Measurements from ENCODE around the gene BTG1. TPM values are rescaled to one million over a fixed set of nuclear protein-coding genes. Genes with fewer than 3 reads are reported as not detected.

Gene BTG1
- total RNA-seq, 2 experiments from 2014 or later: 102 to 133 TPM

DNA sequence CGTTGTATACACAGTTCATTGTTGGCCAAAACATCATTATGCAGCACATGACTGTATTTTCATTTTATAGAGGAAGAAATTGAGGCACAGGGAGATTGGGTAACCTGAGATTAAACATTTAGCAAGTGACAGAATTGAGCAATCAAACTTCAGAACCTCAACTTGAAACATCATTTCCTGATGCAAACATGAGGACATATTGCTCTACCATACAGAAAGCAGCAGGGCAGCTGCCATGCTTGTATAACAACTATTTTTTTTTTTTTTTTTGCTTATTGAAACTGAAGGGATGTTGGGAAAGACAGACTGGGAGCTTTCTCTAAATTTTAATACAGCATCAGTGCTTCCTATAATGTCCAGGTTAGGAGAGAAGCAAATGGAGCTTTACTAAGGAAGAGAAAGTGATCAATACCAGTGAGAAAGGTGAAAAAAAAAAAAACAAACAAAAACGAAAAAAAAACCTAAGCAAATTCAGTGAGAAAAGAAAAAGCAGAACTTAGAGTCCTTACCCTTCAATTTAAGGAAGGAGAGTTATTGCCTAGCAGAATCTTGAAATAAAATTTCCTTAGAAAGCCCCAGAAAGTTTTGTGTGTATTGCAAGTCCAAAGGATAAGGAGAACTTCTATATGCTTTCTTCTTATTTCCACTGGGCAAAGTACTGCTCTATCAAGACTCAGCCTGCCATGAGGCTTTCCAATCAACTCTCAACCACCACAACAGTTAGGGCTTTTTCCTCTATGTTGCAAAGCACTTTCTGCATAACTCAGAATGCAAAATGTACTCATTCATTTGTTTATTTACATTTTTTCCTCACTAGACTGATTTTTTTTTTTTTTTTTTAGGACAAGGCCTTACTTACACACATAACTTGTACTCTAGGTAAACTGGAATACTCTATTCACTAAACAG is 21.6 kb downstream of the BTG1 start:
- H3K27ac Mint-ChIP-seq: peak overlapping the region; percentile 71
- peaks cover 48% of the 10 kb centered on the region for H3K4me1 Mint-ChIP-seq
- H3K9me3 Mint-ChIP-seq: peaks cover 15% of the 10 kb centered on the region
- peaks cover 48% of the 10 kb centered on the region for H3K36me3 Mint-ChIP-seq (ENCODE audit: low read depth)
- DNase-seq: no peak
- ChIA-PET CTCF (interaction anchor here (1.2 to 1.6 kb wide), 3 partner anchors 13 to 22 kb away, joined by 4 read pairs; partner anchors contain the start of gene BTG1), POLR2A (interaction anchor here (0.6 kb wide), 1 partner anchor 11 kb away, joined by 4 read pairs; no protein-coding TSS in a partner anchor)
- H3K27me3 Mint-ChIP-seq: no peaks in the 10 kb centered on the region
- H3K4me3 Mint-ChIP-seq: peak overlapping the region; percentile 26

DNA sequence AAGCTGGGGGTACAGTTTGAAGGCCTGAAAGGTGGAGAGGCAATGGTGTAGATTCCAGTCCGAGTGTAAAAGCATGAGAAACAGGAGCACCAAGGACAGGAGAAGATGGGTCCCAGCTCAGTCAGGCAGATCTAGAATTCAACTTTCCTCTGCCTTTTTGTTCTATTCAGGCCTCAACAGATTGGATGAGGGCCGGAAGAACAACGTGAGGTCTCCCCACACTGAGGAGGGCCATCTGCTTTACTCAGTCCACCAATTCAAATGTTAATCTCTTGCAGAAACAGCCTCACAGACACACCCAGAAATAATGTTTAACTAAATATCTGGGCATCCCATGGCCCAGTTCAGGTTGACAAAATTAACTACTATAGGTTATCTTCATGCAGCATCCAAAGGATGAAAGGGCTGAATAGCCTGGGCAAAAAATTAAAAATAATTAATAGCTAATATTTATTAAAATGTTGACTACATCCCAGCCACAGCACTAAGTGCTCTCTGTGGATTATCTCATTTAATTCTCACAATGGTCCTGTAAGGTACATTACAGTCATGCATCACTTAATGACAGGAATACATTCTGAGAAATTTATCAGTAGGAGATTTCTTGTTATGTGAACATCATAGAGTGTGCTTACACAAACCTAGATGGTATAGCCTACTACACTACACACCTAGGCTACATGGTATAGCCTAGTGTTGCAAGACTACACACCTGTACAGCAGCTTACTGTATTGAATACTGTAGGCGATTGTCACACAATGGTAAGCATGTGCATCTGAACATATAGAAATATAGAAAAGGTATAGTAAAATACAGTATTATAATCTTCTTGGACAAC is 22.5 kb downstream of the BTG1 start:
- no peak for DNase-seq
- POLR2A ChIA-PET: no interaction called here

DNA sequence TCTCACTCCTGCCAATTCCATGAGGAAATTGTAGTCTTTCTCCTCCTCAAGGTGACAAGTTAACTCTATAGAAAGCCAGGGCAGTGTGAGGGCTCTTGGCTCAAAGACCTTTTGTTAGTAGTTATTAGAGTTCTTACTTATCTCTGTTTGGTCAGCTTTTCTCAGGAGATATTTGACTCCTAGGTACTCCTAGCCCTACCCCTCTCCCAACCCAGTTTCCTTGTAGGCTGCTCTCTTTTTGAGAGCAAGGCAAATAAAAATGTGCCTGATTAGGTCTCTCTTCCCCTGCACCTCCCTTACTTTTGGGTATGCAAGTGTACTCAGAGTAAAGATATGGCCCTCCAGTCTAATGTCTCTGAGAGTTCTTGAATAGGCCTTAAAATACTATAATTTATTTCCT is 23.8 kb downstream of the BTG1 start:
- POLR2A ChIA-PET: no interaction called here
- Mint-ChIP-seq H3K4me1 (peaks cover 41% of the 10 kb centered on the region), H3K9me3 (peaks cover 18% of the 10 kb centered on the region), H3K36me3 (ENCODE audit: low read depth) (peaks cover 45% of the 10 kb centered on the region), H3K27ac (no peak overlapping the region), H3K27me3 (no peaks in the 10 kb centered on the region), H3K4me3 (no peak overlapping the region)
- CTCF ChIA-PET: interaction anchor here (0.7 kb wide), 1 partner anchor 371 kb away, joined by 3 read pairs; no protein-coding TSS in a partner anchor
- DNase-seq: no peak

More for the DNA sequence above, 22.5 kb downstream of the BTG1 start:
- CTCF ChIA-PET: interaction anchor here (1.2 to 1.6 kb wide), 3 partner anchors 14 to 23 kb away, joined by 4 read pairs; partner anchors contain the start of gene BTG1
- Mint-ChIP-seq H3K36me3 (ENCODE audit: low read depth) (peaks cover 49% of the 10 kb centered on the region), H3K27me3 (no peaks in the 10 kb centered on the region), H3K27ac (no peak overlapping the region), H3K9me3 (peaks cover 20% of the 10 kb centered on the region), H3K4me1 (peaks cover 47% of the 10 kb centered on the region), H3K4me3 (no peak overlapping the region)

DNA sequence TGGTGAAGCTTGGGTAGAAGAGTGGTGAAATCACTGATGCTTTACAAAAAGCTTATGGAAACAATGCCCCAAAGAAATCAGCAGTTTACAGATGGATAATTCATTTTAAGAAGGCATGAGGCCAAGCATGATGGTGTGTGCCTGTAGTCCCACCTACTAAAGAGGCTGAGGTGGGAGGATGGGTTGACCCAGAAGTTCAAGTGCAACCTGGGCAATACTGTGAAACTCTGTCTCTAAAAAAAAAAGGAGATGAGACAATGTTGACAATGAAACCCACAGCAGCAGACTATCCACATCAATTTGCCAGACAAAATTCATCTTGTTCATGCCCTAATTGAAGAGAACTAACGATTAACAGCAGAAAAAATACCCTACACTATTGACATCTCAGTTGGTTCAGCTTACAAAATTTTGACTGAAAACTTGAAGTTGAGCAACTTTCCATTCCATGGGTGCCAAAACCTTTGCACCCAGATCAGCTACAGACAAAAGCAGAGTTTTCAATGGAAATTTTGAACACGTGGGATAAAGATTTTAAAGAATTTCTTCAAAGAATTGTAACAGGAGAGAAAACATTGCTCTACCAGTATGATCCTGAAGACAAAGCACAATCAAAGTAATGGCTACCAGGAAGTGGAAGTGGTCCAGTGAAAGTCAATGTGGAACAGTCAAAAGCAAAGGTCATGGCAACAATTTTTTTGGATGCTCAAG is 26.7 kb downstream of the BTG1 start:
- peaks cover 36% of the 10 kb centered on the region for H3K4me1 Mint-ChIP-seq
- no peak for DNase-seq
- no peak overlapping the region for H3K27ac Mint-ChIP-seq
- ChIA-PET CTCF (no interaction called here), POLR2A (no interaction called here)
- peaks cover 15% of the 10 kb centered on the region for H3K9me3 Mint-ChIP-seq
- no peak overlapping the region for H3K4me3 Mint-ChIP-seq
- no peaks in the 10 kb centered on the region for H3K27me3 Mint-ChIP-seq
- peaks cover 30% of the 10 kb centered on the region for H3K36me3 Mint-ChIP-seq (ENCODE audit: low read depth)

DNA sequence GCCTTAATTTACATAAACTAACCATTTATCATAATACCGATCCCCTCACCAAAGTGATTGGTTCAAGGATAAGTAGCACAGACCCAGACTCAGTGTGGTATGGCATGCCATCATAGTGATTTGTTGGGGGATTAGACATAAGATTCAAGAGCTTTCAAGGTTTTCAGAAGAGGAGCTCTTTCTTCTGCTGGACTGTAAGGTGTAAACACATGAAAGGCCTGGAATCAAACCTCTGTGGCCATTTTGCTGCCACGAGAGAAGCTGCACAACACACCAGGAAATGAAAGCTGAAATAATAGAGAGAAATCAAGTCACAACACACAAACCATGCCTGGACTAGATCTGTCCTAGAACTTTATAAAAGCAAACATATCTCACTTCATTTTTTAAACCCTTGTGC is 30.8 kb downstream of the BTG1 start:
- Mint-ChIP-seq H3K27ac (no peak overlapping the region), H3K36me3 (ENCODE audit: low read depth) (peaks cover 17% of the 10 kb centered on the region), H3K27me3 (no peaks in the 10 kb centered on the region), H3K9me3 (peaks cover 9% of the 10 kb centered on the region), H3K4me1 (peaks cover 47% of the 10 kb centered on the region), H3K4me3 (no peak overlapping the region)
- no peak for DNase-seq
- ChIA-PET CTCF (interaction anchor here (0.6 to 1.8 kb wide), 3 partner anchors 17 to 288 kb away, joined by 3 to 5 read pairs (median 4); no protein-coding TSS in a partner anchor), POLR2A (interaction anchor here (0.6 to 1.2 kb wide), 2 partner anchors 17 to 31 kb away, joined by 3 to 4 read pairs; partner anchors contain the start of gene BTG1)

DNA sequence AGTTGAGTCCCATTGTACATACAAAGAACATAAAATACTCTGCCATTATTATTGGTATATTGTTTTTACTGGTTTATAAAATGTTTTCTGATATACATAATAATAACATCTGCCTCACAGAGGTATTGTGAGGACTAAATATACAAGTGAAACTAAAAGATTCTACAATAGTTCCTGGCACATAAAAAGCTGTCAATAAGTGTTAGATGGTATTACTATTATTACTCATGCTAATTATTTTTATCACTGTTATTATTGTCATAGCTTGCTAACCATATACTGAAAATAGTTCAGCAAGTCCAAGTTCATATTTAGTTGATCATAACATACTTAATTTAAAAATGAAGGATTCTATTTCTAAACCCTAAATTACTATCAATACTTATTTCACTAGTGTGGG is 34.4 kb downstream of the BTG1 start:
- no peak for DNase-seq
- CTCF ChIA-PET: interaction anchor here (0.6 to 1.0 kb wide), 2 partner anchors 37 to 131 kb away, joined by 3 to 4 read pairs; no protein-coding TSS in a partner anchor
- H3K36me3 Mint-ChIP-seq (ENCODE audit: low read depth): peaks cover 5% of the 10 kb centered on the region
- H3K4me1 Mint-ChIP-seq: peaks cover 63% of the 10 kb centered on the region
- H3K4me3 Mint-ChIP-seq: peak overlapping the region; percentile 37
- H3K27me3 Mint-ChIP-seq: no peaks in the 10 kb centered on the region
- POLR2A ChIA-PET: interaction anchor here (1.0 kb wide), 1 partner anchor 34 kb away, joined by 4 read pairs; the partner anchor contains the start of gene BTG1
- H3K27ac Mint-ChIP-seq: no peak overlapping the region
- no peaks in the 10 kb centered on the region for H3K9me3 Mint-ChIP-seq

DNA sequence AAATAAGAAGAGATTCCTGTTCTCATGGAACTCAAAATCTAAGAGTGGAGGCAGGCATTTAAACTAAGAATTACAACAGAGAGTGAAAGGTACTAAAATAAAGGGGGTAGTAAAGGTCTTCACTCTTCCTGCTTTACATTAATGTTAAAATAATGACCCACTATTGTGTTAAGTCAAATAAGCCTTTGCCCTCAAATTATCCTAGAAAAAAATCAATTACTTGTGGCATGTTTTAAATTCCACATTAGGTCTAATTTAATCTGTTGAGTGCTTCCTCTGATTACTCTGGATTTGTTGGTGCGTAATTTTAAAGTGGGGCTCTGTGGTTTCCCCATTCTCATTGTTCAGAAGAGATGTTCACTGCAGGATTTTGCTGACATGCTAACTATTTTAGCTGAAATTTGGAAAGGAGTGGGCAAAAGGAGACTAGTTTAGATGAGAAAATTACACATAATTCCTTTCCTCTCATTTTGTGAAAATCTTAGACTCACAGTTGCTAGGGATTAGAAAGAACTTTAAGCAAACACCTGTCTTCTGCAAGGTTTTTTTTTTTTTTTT is 35.5 kb downstream of the BTG1 start:
- ChIA-PET POLR2A (no interaction called here), CTCF (no interaction called here)
- DNase-seq: no peak
- peaks cover 67% of the 10 kb centered on the region for H3K4me1 Mint-ChIP-seq
- H3K9me3 Mint-ChIP-seq: no peaks in the 10 kb centered on the region
- peak overlapping the region; percentile 37 for H3K4me3 Mint-ChIP-seq
- H3K27ac Mint-ChIP-seq: no peak overlapping the region
- H3K36me3 Mint-ChIP-seq (ENCODE audit: low read depth): peaks cover 5% of the 10 kb centered on the region
- H3K27me3 Mint-ChIP-seq: no peaks in the 10 kb centered on the region

DNA sequence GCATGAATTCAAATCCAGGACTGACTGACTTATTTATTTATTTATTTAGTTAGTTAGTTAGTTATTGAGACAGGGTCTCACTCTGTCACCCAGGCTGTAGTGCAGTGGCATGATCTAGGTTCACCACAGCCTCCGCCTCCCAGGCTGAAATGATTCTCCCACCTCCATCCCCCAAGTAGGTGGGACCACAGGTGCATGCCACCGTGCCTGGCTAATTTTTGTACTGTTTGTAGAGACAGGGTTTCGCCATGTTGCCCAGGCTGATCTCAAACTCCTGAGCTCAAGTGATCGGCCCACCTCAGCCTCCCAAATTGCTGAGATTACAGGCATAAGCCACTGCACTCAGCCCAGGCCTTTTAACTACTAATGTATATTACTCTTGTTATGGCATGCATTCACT is 36.0 kb downstream of the BTG1 start:
- ChIA-PET POLR2A (no interaction called here), CTCF (no interaction called here)
- Mint-ChIP-seq H3K36me3 (ENCODE audit: low read depth) (peaks cover 5% of the 10 kb centered on the region), H3K4me1 (peaks cover 65% of the 10 kb centered on the region), H3K4me3 (no peak overlapping the region), H3K9me3 (no peaks in the 10 kb centered on the region), H3K27ac (no peak overlapping the region), H3K27me3 (no peaks in the 10 kb centered on the region)
- DNase-seq: no peak

DNA sequence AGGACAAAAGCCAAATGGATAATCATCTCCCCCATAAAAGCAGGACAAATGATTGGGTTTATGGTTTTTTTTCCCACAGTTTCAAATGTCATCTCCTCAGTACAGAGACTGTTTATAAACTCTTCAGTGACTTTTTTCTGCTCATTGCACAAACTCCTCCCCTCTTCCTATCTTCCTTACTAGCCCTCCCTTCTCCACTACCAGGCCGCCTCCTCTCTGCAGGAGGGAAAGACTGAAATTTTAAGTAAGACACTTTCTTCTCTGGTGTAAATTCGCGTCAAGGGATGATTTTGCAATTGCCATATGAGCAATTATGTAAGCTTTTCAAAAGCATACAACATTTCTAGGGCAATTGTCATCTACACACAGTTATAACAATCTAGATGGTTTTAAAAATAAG is 37.0 kb downstream of the BTG1 start:
- CTCF ChIA-PET: no interaction called here
- H3K36me3 Mint-ChIP-seq (ENCODE audit: low read depth): peaks cover 5% of the 10 kb centered on the region
- POLR2A ChIA-PET: no interaction called here
- peaks cover 64% of the 10 kb centered on the region for H3K4me1 Mint-ChIP-seq
- no peak overlapping the region for H3K27ac Mint-ChIP-seq
- H3K9me3 Mint-ChIP-seq: no peaks in the 10 kb centered on the region
- no peak overlapping the region for H3K4me3 Mint-ChIP-seq
- no peak for DNase-seq
- no peaks in the 10 kb centered on the region for H3K27me3 Mint-ChIP-seq

DNA sequence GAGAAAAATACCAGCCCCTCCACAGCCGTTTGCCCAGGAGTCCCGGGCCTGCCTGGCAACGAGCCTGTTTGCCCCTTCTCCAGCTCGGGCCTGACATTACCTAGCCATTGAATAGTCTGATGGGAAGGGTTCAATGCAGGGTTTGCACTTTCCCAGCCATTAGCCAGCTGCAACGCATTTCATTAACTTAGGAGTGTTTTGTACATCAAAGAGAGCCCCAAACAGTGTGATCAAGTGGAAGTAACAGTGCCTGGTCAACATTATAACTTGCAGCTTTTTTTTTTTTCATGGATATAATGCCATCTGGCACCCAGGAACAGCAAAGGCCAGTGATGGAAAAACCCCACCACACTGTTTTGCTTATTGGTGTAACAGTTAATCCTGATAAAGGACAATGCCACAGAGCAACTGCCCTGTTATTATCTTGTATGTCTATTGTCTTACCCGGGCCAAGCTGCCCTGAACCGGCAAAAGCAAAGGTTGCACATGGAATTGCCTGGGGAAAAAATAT is 38.0 kb downstream of the BTG1 start:
- H3K9me3 Mint-ChIP-seq: no peaks in the 10 kb centered on the region
- H3K27ac Mint-ChIP-seq: no peak overlapping the region
- no peaks in the 10 kb centered on the region for H3K27me3 Mint-ChIP-seq
- ChIA-PET POLR2A (no interaction called here), CTCF (interaction anchor here (0.6 to 1.5 kb wide), 4 partner anchors 9 to 1436 kb away, joined by 3 to 4 read pairs (median 3); no protein-coding TSS in a partner anchor)
- H3K4me3 Mint-ChIP-seq: no peak overlapping the region
- peaks cover 2% of the 10 kb centered on the region for H3K36me3 Mint-ChIP-seq (ENCODE audit: low read depth)
- H3K4me1 Mint-ChIP-seq: peaks cover 61% of the 10 kb centered on the region
- no peak for DNase-seq

DNA sequence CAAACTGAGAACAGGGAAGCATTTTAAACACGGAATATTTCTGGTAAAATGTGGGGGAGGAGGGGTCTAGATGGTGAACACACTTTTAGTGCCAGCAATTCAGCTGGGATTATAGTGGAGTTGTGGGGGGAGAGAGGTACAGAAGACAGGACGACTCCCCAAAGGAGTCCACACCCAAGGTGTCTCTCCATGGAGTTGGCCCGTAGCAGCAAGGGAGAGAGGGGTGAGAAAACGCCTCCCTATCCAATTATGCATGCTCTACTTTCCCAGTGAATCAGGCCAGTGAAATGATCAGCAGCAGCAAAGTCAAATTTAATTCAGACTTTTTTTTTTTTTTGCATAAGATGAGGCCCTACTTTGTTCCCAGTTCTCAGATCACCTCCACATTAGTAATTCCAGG is 38.6 kb downstream of the BTG1 start:
- ChIA-PET POLR2A (no interaction called here), CTCF (interaction anchor here (0.6 to 1.5 kb wide), 7 partner anchors 9 to 1437 kb away, joined by 3 to 4 read pairs (median 3); no protein-coding TSS in a partner anchor)
- Mint-ChIP-seq H3K4me3 (no peak overlapping the region), H3K9me3 (no peaks in the 10 kb centered on the region), H3K27me3 (no peaks in the 10 kb centered on the region), H3K27ac (no peak overlapping the region), H3K4me1 (peaks cover 59% of the 10 kb centered on the region), H3K36me3 (ENCODE audit: low read depth) (peaks cover 2% of the 10 kb centered on the region)
- DNase-seq: no peak

DNA sequence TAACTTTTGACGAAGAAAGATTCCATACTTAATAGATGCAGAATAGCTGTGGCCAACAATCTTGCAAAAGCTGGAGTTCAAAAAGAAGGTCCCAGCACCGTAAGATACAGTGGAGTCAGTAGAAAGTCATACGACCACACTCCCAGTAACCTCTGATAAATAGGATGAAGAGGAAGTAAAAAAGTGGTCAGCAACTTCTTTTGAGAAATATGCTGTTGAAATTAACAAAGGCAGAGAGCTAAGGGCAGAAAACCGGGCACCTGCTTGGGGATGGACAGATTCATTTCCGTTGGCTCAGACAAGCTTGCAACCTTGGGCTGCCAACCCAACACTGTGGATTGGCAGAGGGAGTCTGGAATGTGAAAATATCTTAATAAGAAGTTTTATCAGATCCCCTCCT is 40.0 kb downstream of the BTG1 start:
- ChIA-PET CTCF (interaction anchor here (1.1 kb wide), 1 partner anchor 321 kb away, joined by 3 read pairs; no protein-coding TSS in a partner anchor), POLR2A (no interaction called here)
- peaks cover 4% of the 10 kb centered on the region for H3K9me3 Mint-ChIP-seq
- no peak overlapping the region for H3K4me3 Mint-ChIP-seq
- no peak overlapping the region for H3K27ac Mint-ChIP-seq
- H3K36me3 Mint-ChIP-seq (ENCODE audit: low read depth): peaks cover 2% of the 10 kb centered on the region
- H3K27me3 Mint-ChIP-seq: no peaks in the 10 kb centered on the region
- H3K4me1 Mint-ChIP-seq: peaks cover 48% of the 10 kb centered on the region
- DNase-seq: no peak

All from activated CD4-positive, alpha-beta T cell treated with anti-CD3 and anti-CD28 coated beads, Interleukin-2, amount 10 ng/mL, durations not matched to agents 7 days and 5 days (primary cell).